D721Med (cell line): ENCODE data around the gene DLGAP4.

Experiments
- DNase-seq: peaks from one replicate; pipeline ENCODE4 v3.0.0; 2011; ENCODE audit warnings: low spot score; ENCODE audit not compliant: insufficient read length
- FAIRE-seq: peaks from 2 replicates; lab custom pipeline; 2011; peaks lifted over from hg19 to GRCh38; lab: Jason Lieb, UNC
- TF ChIP-seq, protein P1 (sequence below): IDR thresholded peaks from 2 replicates; pipeline ENCODE4 v1.5.1; 2012; ENCODE audit warnings: mild to moderate bottlenecking, control low read depth; ENCODE audit not compliant: insufficient read depth; ENCODE audit errors: missing control alignments

DLGAP4 gene

DNA sequence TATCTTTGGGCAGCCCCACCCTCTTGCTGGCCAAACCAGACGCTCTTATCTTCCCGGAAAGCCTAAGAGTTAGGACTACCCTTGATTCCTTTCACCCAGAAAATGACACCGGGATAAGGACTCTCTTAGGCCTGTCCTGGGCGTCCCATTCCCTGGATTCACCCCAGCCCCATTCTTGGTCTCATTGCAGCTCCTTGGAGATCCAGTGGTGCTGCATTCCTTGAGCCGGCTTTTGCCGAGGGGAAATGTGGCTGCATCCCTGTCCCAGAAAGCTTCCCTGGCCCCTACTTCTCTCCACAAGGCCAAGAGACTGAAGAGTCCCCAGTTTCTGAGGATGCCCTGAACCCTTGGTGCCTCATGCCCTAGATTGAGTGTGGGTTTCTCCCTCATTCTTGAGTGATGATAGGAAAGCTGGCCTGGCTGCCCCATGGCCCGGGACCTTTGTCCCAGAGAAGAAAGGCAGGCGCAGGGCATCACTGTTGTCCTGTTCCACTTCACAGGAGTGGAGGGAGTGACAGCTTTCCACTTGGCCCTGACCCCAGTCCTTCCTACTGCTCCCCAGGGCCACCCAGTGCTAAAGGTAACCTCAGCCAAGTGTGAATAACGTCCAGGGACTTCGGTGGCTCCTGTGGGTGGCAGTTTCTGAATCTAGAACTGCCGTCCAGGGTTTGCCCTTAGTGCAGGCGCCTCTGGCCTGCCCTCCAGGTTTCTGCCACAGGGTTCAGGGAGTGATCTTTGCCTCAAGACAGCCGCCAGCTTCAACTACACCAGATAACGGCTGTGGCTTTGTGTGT lies 192.4 kb downstream of the DLGAP4 start:
- TF ChIP-seq, protein P1, sequence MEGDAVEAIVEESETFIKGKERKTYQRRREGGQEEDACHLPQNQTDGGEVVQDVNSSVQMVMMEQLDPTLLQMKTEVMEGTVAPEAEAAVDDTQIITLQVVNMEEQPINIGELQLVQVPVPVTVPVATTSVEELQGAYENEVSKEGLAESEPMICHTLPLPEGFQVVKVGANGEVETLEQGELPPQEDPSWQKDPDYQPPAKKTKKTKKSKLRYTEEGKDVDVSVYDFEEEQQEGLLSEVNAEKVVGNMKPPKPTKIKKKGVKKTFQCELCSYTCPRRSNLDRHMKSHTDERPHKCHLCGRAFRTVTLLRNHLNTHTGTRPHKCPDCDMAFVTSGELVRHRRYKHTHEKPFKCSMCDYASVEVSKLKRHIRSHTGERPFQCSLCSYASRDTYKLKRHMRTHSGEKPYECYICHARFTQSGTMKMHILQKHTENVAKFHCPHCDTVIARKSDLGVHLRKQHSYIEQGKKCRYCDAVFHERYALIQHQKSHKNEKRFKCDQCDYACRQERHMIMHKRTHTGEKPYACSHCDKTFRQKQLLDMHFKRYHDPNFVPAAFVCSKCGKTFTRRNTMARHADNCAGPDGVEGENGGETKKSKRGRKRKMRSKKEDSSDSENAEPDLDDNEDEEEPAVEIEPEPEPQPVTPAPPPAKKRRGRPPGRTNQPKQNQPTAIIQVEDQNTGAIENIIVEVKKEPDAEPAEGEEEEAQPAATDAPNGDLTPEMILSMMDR, result no peak
- no peak for FAIRE-seq
- no peak for DNase-seq

DNA sequence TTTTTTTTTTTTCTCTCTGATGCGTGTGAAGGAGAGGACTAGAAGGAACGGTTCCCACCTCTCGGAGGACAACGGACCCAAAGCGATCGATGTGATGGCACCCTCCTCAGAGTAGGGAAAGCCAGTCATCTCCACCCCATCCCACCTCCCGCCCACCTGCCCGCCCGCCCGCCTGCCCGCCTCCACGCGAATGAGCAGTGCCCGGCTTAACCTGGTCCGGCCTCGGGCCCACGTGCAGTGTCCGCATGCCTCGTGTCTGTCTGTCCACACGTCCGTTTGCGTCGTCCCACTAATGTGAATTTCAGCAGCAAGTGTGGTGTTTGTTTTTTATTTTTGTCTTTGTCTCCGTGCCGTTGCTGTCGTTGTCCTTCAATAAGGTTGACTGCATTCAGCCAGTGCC lies 193.1 kb downstream of the DLGAP4 start:
- DNase-seq (no peak), FAIRE-seq (no peak)
- TF ChIP-seq, protein P1, result no peak

DNA sequence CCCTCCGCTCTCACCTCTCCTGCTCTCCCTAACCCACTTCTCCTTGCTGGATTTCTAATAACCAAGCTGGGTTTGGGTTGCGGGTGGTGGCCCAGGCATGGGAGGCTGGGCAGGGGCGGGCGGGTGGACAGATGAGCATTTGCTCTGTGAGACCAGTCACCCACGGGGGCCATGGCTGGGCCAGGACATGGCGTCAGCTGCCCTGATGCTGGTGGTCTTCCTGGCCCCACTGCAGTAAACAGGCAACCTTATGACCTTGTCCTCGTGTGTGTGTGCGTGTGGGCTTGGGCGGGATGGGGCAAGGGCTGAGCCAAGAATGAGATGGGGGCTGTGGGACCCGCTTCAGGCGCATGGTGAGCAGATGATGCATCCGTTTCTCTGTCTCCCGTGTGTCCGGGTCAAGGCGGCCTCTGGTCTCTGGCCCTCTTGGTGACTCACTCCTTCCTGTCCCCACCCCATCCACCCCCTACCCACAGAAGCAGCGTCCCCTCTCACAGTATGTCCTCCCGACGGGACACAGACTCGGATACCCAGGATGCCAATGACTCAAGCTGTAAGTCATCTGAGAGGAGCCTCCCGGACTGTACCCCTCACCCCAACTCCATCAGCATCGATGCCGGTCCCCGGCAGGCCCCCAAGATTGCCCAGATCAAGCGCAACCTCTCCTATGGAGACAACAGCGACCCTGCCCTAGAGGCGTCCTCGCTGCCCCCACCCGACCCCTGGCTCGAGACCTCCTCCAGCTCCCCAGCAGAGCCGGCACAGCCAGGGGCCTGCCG lies 193.8 kb downstream of the DLGAP4 start:
- no peak for DNase-seq
- FAIRE-seq, result no peak
- TF ChIP-seq, protein P1, result no peak

DNA sequence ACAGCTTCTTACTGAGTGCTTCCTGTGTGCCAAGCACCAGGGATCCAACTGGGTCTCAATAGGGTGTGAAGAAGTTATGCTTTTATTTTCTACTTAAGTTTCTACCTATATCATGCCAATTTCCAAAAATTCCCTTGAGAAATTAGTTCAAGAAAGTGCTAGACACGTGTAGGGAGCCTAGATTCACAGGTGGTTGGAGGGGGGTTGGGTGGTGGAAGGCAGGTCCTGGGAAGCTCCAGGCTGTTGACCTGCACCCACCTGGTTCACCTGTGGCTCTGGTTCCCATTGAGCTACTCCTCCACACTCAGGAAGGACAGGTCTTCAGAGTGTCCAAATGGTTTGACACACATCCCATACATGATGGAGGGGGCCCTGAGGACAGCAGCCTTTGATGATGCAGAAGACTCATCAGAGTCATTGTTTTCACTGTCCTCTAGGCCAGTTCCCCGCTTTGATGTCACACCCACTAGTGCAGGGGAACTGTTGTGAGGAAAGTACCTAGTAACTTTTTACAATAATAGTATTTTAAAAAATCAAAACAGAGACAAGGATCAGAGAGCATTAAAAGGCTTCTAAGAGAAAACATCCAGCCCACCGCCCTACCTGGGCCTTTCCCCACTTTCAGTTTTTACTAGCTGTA lies 195.3 kb downstream of the DLGAP4 start:
- no peak for FAIRE-seq
- TF ChIP-seq, protein P1, result no peak

DNA sequence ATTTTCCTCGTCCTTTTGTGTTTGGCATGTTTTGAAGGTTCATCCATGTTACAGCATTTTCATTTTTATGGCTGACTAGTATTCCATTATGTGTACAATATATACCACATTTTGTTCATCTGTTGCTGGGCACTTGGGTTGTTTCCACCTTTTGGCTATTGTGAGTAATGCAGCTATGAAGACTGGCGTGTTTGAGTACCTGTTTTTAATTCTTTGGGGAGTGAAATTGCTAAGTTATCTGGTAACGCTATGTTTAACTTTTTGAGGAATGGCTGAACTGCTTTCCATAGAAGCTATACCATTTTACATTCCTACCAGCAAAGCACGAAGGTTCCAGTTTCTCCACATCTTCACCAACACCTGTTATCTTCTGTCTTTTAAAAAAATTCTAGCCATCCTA lies 198.2 kb downstream of the DLGAP4 start:
- FAIRE-seq (no peak), DNase-seq (no peak)
- TF ChIP-seq, protein P1, result no peak

More for the DNA sequence above, 195.3 kb downstream of the DLGAP4 start:
- DNase-seq, result no peak

DNA sequence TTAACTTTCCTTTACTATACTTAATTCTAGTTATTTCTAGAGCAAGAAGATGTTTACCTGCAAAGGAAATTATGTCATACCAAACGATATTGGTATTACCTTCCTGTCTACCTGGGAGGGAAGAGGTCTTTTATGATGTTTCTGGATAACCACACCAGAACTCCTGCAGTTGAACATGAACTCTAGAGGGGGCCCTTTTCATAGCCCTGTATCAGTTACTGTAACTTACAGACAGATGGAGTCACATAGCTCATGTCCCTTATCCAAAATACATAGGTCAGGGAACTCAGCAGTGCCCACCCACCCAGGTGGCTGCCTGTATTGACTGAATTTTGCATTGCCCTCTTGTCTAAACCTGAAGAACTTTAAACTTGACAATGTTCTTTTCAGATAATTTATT lies 200.1 kb downstream of the DLGAP4 start:
- no peak for DNase-seq
- TF ChIP-seq, protein P1, result peak; percentile 40
- no peak for FAIRE-seq
